GM12875 (cell line): ENCODE measurements around the gene GRIN3A.

Source experiments
- H3K4me3 ChIP-seq: one replicate; pipeline ENCODE4 v1.5.1; 2011; ENCODE audit warnings: low read depth, low read length, control low read depth
- TF ChIP-seq, protein P1 (sequence below): IDR thresholded peaks from 2 replicates; pipeline ENCODE4 v1.5.1; 2011; ENCODE audit warnings: low read depth, mild to moderate bottlenecking, control low read depth, inconsistent platforms, low read length, moderate library complexity, borderline replicate concordance; ENCODE audit not compliant: insufficient read depth

The GRIN3A gene

DNA sequence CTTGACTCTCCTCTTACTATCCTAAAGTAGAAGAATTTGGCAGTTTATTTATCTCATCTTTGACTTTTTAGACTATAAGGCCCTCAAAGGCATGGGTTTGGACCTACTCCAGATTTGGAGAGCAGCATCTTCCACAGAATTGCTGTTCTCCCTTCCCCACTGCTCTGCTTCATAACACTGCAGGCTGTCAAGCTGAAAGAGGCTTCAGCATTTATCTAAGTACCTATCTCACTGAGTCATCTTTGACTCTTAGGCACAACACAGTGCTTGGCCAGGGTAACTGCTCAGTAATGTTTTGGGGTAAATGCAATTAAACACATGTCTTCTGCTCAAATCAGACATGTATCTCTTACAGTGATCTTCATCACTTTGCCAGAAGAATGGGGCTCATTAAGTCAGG lies 60.6 kb downstream of the GRIN3A start:
- TF ChIP-seq, protein P1, sequence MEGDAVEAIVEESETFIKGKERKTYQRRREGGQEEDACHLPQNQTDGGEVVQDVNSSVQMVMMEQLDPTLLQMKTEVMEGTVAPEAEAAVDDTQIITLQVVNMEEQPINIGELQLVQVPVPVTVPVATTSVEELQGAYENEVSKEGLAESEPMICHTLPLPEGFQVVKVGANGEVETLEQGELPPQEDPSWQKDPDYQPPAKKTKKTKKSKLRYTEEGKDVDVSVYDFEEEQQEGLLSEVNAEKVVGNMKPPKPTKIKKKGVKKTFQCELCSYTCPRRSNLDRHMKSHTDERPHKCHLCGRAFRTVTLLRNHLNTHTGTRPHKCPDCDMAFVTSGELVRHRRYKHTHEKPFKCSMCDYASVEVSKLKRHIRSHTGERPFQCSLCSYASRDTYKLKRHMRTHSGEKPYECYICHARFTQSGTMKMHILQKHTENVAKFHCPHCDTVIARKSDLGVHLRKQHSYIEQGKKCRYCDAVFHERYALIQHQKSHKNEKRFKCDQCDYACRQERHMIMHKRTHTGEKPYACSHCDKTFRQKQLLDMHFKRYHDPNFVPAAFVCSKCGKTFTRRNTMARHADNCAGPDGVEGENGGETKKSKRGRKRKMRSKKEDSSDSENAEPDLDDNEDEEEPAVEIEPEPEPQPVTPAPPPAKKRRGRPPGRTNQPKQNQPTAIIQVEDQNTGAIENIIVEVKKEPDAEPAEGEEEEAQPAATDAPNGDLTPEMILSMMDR = no peak
- H3K4me3 ChIP-seq = no peak overlapping the region

DNA sequence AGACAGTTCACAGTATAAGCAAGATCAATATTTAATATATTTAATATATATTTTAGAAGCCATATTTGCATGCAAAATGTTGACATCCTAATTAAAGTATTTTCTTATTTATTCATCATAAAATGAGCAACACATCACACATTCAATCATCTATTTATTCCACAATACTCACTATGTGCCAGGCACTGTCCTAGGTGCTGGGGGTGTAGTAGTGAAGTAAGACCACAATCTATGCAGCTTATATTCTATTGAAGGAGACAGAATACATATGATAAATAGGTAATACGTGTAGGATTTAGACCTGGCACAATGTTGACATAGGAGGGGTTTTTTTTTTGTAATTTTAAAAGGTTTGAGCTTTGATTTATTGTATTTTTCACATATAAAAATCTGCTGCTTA lies 63.1 kb downstream of the GRIN3A start:
- TF ChIP-seq, protein P1 = no peak
- H3K4me3 ChIP-seq = no peak overlapping the region

DNA sequence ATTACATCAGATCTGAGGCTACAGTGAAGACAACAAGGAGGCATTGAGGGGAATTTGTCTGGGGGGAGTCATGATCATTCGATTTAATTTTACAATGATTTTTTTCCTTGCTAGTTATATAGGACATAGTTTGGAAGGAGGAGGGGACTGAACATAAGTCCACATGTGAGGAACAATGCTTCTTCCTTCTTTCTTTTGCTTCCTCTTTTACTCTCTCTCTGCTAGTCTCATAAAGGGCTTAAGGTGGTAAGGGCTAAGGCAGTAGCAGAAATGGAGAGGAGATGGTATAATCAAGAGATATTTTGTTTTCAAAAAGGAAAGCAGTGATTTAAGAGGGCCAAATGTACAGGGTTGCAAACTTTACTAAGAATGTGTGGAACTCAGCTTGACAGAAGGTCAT lies 64.3 kb downstream of the GRIN3A start:
- H3K4me3 ChIP-seq = no peak overlapping the region
- TF ChIP-seq, protein P1 = no peak

DNA sequence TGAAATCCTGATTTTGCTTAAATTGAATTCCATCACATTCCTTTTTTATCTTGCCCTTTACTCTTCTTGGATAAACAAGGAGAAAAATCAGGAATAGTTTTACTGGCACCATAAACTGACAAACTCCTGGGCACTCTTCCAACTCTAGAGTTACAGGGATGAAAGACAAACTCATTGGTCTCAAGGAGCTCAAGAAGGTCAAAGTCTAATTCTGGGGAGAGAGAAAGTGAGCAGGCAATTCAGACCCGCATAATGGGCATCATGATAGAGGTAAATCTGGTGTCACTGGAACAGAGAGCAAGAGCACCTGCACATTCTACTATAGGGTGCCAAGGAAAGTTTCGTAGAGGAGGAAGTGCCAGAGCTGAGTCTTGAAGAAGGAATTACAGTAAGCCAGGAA lies 64.8 kb downstream of the GRIN3A start:
- TF ChIP-seq, protein P1 = no peak

DNA sequence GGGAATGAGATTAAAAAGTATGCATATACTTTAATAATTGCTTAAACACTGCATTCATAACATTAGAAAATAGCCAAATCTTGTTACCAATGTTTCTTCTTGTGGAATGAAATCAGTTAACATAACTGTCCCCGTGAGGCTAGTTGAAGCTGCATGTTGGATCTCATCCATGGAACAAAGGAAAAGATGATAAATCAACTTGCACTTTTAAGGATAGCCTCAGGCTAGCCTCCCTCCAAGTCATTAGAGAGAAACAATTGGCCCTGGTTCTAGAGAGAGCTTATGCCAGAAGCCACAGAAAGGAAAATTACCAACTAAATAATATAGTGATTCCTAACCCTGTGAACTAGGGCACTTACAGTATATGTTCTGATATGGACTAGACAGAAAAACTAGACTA lies 66.9 kb downstream of the GRIN3A start:
- TF ChIP-seq, protein P1 = no peak
- H3K4me3 ChIP-seq = no peak overlapping the region

More for the DNA sequence above, 64.8 kb downstream of the GRIN3A start:
- H3K4me3 ChIP-seq = no peak overlapping the region

DNA sequence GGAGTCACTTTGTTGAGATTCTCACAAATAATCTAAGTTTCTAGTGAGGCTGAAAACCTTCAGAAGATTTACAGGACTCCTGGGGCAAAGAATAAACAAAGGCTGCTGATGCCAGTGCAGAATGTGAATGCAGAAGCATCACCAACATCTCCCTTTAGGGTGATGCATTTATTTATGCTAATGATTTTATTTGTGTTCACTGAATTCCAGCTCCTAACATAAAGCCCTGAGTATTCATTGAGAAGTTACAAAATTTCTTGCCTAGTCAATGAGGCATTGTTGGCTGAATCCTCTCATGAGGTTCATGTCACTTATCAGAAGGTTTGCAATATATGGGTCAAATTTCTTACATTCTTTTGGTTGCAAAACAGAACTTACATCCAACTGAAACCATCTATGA lies 70.0 kb downstream of the GRIN3A start:
- TF ChIP-seq, protein P1 = no peak
- H3K4me3 ChIP-seq = no peak overlapping the region

DNA sequence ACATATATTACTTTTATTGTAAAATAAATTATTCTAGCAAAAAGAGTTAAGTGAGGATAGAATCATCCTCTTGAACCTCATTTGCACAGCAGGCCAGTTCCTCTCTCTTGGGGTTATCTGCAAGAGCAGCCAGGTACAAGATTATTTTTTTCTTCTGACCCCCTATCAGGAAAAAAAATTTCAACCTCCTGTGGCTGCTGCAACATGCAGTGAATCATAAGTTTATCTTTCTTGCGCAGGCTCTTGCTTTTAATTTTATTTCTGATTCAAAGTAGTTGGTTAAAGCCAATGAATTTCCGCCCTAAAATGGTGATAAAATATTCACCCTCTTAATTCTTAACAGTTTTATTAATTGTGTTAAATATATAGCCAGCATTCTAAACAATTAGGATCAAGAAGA lies 74.0 kb downstream of the GRIN3A start:
- no peak overlapping the region for H3K4me3 ChIP-seq
- TF ChIP-seq, protein P1 = no peak
